Esophagus squamous epithelium (tissue), 5 donors: Measurements from ENCODE around the gene BAHCC1. TPM values are rescaled to one million over a fixed set of nuclear protein-coding genes. Genes with fewer than 3 reads are reported as not detected.
A peak's percentile ranks its signal among the peaks of the same experiment; 100 is the strongest.

Experiments used
- DNase-seq: peaks from one replicate; lab custom pipeline; 2025; lab: John Stamatoyannopoulos, UW
- H3K27ac ChIP-seq, 4 donors: fragments of 200-600 bp; sonication (generic); one replicate each; pipeline ENCODE4 v1.5.1; 2016 to 2019; ENCODE audit warnings: mild to moderate bottlenecking in 1 of 4
- H3K27me3 ChIP-seq, 4 donors: fragments of 200-600 bp; sonication (generic); 1 replicate in 3 of 4; 2 replicates in 1 of 4; pipeline versions ENCODE4 v1.5.1 to v1.6.0; 2017 to 2021; ENCODE audit warnings: antibody characterized with exemption in 1 of 4
- H3K36me3 ChIP-seq, 3 donors: fragments of 200-600 bp; sonication (generic); one replicate each; pipeline ENCODE4 v1.5.1; 2016 to 2019
- H3K4me1 ChIP-seq, 3 donors: fragments of 200-600 bp; sonication (generic); one replicate each; pipeline ENCODE4 v1.5.1; 2017 to 2019
- H3K4me3 ChIP-seq, 4 donors: fragments of 200-600 bp; sonication (generic); 1 replicate in 3 of 4; 2 replicates in 1 of 4; pipeline ENCODE4 v1.5.1; 2016 to 2019; ENCODE audit warnings: mild to moderate bottlenecking in 2 of 4, moderate library complexity in 1 of 4
- H3K9me3 ChIP-seq, 3 donors: fragments of 200-600 bp; sonication (generic); one replicate each; pipeline ENCODE4 v1.5.1; 2016 to 2019
- POLR2A ChIP-seq, 4 donors: fragments of 450-650 bp; IDR thresholded peaks; one replicate each; pipeline ENCODE4 v1.6.1; 2017; ENCODE audit warnings: antibody characterized with exemption in 4 of 4, mild to moderate bottlenecking in 4 of 4, moderate library complexity in 3 of 4
- WGBS, 2 donors: methylation state at CpG; one replicate each; pipeline ENCODE4 v1.1.5; 2018; 5-methylcytosine and 5-hydroxymethylcytosine counted together
- intact Hi-C: fragments of 100-400 bp; cut with DNase I; formaldehyde crosslinking; loops from one replicate; pipeline ENCODE4 v1.15.0; 2022
- small RNA-seq, 4 donors: library from RNA; depleted of rRNA; stranded (forward); fragments of <200 nt; gene quantifications; one replicate each; pipeline ENCODE3, GENCODE V24; 2016
- total RNA-seq, 4 donors: library from RNA; depleted of rRNA; stranded (reverse); fragments of >200 nt; gene quantifications; one replicate each; pipeline ENCODE4 v1.1.0, GENCODE V29; 2016
- TF ChIP-seq, protein P1 (sequence below), 6 experiments: fragments of 450-650 bp in 4 of 6; fragments of 200-600 bp in 2 of 6; sonication (generic) in 2 of 6; IDR thresholded peaks; one replicate each; pipeline ENCODE4 v1.5.1; 2016 to 2019; ENCODE audit warnings: antibody characterized with exemption in 6 of 6, mild to moderate bottlenecking in 4 of 6, moderate library complexity in 4 of 6
- donor health status: DM: yes; HTN: yes; CAD: no.

BAHCC1 gene
- total RNA-seq, 4 donors from 2014 or later, result 3.8 to 10.6 (median 5.4) TPM

DNA sequence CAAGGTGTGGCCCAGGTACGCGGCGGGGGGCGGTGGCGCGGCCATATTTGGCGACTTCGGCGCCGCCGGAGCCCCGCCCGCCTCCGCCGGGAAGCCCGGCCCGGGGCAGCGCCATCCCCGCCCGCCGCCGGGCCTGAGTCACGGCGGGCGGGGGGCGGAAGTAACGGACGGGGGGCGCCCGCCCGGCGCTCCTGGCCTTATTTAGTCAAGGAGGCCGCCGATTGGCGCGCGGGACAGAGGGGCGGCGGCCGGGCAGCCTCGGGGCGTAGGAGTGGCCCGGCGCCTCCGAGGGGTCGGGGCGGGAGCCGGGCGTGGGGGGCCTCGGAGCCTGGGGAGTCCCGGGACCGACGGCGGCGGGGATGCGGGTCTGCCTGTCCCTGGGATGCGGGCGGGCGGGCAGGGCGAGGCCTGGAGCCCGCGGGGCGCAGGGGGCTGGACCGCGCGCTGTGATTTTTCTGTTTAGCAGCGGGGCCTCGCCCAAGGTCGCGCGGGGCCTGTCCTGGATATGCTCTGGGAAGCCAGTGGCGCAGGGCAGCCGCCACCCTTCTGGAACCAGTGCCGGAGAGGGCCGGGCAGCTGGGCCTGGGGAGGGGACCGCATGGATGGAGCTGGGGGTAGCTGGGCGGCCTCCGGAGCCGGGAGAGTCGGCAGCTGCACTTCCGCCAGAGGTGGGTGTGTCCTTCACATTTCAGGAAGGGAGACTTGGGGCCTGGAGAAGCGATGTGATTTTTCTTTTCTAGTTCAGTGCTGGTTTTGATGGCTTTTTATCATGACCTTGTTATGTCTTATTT, 119.7 kb downstream of the BAHCC1 start:
- H3K4me1 ChIP-seq, result peaks cover 44 to 85% (median 45%) of the 10 kb centered on the region in 3 donors
- peaks cover 14 to 25% (median 22%) of the 10 kb centered on the region in 3 donors for H3K36me3 ChIP-seq
- 0 to 3% methylated on average over 5 to 6 of the region's 82 CpGs for WGBS, 2 donors
- peak overlapping the region; percentile 91 to 99 (median 97) for H3K4me3 ChIP-seq
- peak in 3 of 4 donors; percentile 51 to 79 (median 54) for TF ChIP-seq POLR2A (IDR thresholded peaks at IDR 0.05)
- TF ChIP-seq, protein P1, sequence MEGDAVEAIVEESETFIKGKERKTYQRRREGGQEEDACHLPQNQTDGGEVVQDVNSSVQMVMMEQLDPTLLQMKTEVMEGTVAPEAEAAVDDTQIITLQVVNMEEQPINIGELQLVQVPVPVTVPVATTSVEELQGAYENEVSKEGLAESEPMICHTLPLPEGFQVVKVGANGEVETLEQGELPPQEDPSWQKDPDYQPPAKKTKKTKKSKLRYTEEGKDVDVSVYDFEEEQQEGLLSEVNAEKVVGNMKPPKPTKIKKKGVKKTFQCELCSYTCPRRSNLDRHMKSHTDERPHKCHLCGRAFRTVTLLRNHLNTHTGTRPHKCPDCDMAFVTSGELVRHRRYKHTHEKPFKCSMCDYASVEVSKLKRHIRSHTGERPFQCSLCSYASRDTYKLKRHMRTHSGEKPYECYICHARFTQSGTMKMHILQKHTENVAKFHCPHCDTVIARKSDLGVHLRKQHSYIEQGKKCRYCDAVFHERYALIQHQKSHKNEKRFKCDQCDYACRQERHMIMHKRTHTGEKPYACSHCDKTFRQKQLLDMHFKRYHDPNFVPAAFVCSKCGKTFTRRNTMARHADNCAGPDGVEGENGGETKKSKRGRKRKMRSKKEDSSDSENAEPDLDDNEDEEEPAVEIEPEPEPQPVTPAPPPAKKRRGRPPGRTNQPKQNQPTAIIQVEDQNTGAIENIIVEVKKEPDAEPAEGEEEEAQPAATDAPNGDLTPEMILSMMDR (IDR thresholded peaks at IDR 0.05), result no peak
- H3K27me3 ChIP-seq, result no peaks in the 10 kb centered on the region
- no peak for DNase-seq
- intact Hi-C loops, result loop anchor here (5.0 kb wide), 1 partner anchor 118 kb away; the partner anchor contains the start of gene BAHCC1
- no peaks in the 10 kb centered on the region for H3K9me3 ChIP-seq
- peak overlapping the region; percentile 99 to 100 (median 100) for H3K27ac ChIP-seq

DNA sequence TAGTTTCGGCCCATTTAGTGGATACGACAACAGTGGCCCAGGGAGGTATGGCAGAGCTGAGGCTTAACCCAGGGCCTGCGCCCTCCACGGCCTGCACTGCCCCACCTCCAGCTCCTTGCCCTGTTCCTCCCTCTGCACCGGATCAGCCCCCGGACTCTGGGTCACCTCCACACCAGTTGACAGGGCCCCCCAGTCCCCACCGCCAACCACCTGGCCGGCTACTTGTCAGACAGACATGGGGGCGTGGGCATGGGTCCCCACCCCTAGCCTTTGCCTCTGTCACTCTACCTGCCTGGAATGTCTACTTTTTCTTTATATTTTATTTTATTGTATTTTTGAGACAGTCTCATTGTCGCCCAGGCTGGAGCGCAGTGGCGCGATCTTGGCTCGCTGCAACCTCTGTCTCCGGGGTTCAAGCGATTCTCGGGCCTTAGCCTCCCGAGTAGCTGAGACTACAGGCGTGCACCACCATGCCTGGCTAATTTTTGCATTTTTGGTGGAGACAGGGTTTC, 120.3 kb downstream of the BAHCC1 start:
- TF ChIP-seq, protein P1 (IDR thresholded peaks at IDR 0.05), result no peak
- no peak for TF ChIP-seq POLR2A (IDR thresholded peaks at IDR 0.05)
- H3K27me3 ChIP-seq, result no peaks in the 10 kb centered on the region
- no peaks in the 10 kb centered on the region for H3K9me3 ChIP-seq
- no peak for DNase-seq
- H3K27ac ChIP-seq, result peak overlapping the region; percentile 99 to 100 (median 100)
- peaks cover 47 to 82% (median 48%) of the 10 kb centered on the region in 3 donors for H3K4me1 ChIP-seq
- intact Hi-C loops, result no loop called here
- H3K36me3 ChIP-seq, result peaks cover 8 to 18% (median 16%) of the 10 kb centered on the region in 3 donors
- WGBS, 2 donors, result 23 to 48% methylated on average over 12 to 19 of the region's 19 CpGs
- H3K4me3 ChIP-seq, result peak overlapping the region; percentile 91 to 99 (median 97)

Small RNAs within 50 kb of the gene (small RNA-seq; reads per million reads assigned to genes)
- gene MIR3186 (0 reads per million in 4 donors), gene MIR4740 (0 reads per million in 4 donors)

Other genes starting within 250 kb of the BAHCC1 start
- not detected for gene PVALEF, start 229.9 kb upstream of the BAHCC1 start, total RNA-seq
- 1 to 10 TPM in 1 of 4 donors, under 1 TPM in 2, not detected in 1; 0.57 to 1.5 (median 0.70) TPM for gene AATK, start 229.2 kb upstream of the BAHCC1 start, total RNA-seq
- 1 to 10 TPM; 5.5 to 8.1 (median 6.0) TPM for gene CEP131, start 172.5 kb upstream of the BAHCC1 start, total RNA-seq
- 10 to 100 TPM; 16.7 to 42.9 (median 23.3) TPM for gene TEPSIN, start 156.4 kb upstream of the BAHCC1 start, total RNA-seq
- gene NDUFAF8, start 156.1 kb upstream of the BAHCC1 start, total RNA-seq, result 10 to 100 TPM; 22.0 to 67.0 (median 34.3) TPM
- gene SLC38A10, start 100.2 kb upstream of the BAHCC1 start, total RNA-seq, result 10 to 100 TPM; 37.8 to 49.8 (median 45.3) TPM
- gene ACTG1, start 117.3 kb downstream of the BAHCC1 start, total RNA-seq, result 1,000 to 10,000 TPM; 3,349 to 6,664 (median 4,433) TPM
- 1 to 10 TPM in 3 of 4 donors, not detected in 1; 1.1 to 2.3 (median 1.8) TPM for gene FSCN2, start 132.9 kb downstream of the BAHCC1 start, total RNA-seq
- gene FAAP100, start 156.9 kb downstream of the BAHCC1 start, total RNA-seq, result 10 to 100 TPM; 17.3 to 32.2 (median 26.1) TPM
- gene NPLOC4, start 241.7 kb downstream of the BAHCC1 start, total RNA-seq, result 10 to 100 TPM; 49.0 to 80.9 (median 62.4) TPM
- 1 to 10 TPM in 1 of 4 donors, under 1 TPM in 2, not detected in 1; 0.19 to 2.1 (median 0.72) TPM for gene TSPAN10, start 241.7 kb downstream of the BAHCC1 start, total RNA-seq